Measurements from ENCODE around the gene NDOR1.

Gene NDOR1

GRCh38 chr9:137266162-137266527 lies 60.6 kb downstream of the NDOR1 start:
- no peak for DNase-seq
